ENCODE measurements around the gene PDGFD.

The PDGFD gene

GRCh38 chr11:103883856-103884255, 280.1 kb downstream of the PDGFD start:
- DNase-seq (ENCODE audit: low spot score) = no peak

- DNase-seq (ENCODE audit: low spot score) = no peak
Observed at GRCh38 chr11:103883291-103883690, 280.7 kb downstream of the PDGFD start.

GRCh38 chr11:103881584-103881983, 282.4 kb downstream of the PDGFD start:
- no peak for DNase-seq (ENCODE audit: low spot score)

- no peak for DNase-seq (ENCODE audit: low spot score)
Observed at GRCh38 chr11:103880968-103881367, 283.0 kb downstream of the PDGFD start.

GRCh38 chr11:103878646-103879045, 285.3 kb downstream of the PDGFD start:
- no peak for DNase-seq (ENCODE audit: low spot score)

- DNase-seq (ENCODE audit: low spot score) = peak; percentile 17
Observed at GRCh38 chr11:103877221-103877620, 286.7 kb downstream of the PDGFD start.

GRCh38 chr11:103875855-103876510, 288.0 kb downstream of the PDGFD start:
- DNase-seq (ENCODE audit: low spot score) = no peak

- DNase-seq (ENCODE audit: low spot score) = no peak
Observed at GRCh38 chr11:103872748-103873147, 291.2 kb downstream of the PDGFD start.

- DNase-seq (ENCODE audit: low spot score) = no peak
Observed at GRCh38 chr11:103871923-103872551, 291.9 kb downstream of the PDGFD start.

- no peak for DNase-seq (ENCODE audit: low spot score)
Observed at GRCh38 chr11:103870821-103871309, 293.1 kb downstream of the PDGFD start.

GRCh38 chr11:103867481-103867880, 296.5 kb downstream of the PDGFD start:
- no peak for DNase-seq (ENCODE audit: low spot score)

GRCh38 chr11:103863497-103863896, 300.4 kb downstream of the PDGFD start:
- DNase-seq (ENCODE audit: low spot score) = no peak

GRCh38 chr11:103862802-103863174, 301.2 kb downstream of the PDGFD start:
- no peak for DNase-seq (ENCODE audit: low spot score)

- no peak for DNase-seq (ENCODE audit: low spot score)
Observed at GRCh38 chr11:103862094-103862801, 301.7 kb downstream of the PDGFD start.

All from pons (tissue), 1 donor.